SK-N-SH treated with all-trans-retinoic acid at 6 μM for 48 hours (cell line): Measurements from ENCODE around the gene BLOC1S4.

ENCODE experiments used
- ATAC-seq: fragments of 200-7000 bp; cut with Tn5 transposase; 3 replicates; pipeline ENCODE4 v1.9.1; 2020; ENCODE audit warnings: mild to moderate bottlenecking, moderate library complexity
- ARNTL ChIP-seq: fragments of 450-650 bp; formaldehyde crosslinking; IDR thresholded peaks from 2 replicates; pipeline ENCODE4 v1.5.0; 2020; ENCODE audit warnings: low read depth, mild to moderate bottlenecking, moderate library complexity, borderline replicate concordance
- BACH2 ChIP-seq: fragments of 250-450 bp; sonication (Bioruptor Pico); IDR thresholded peaks from 2 replicates; pipeline ENCODE4 v1.9.0; 2021; ENCODE audit warnings: mild to moderate bottlenecking, borderline replicate concordance
- CREB5 ChIP-seq: fragments of 250-450 bp; sonication (Bioruptor Pico); IDR thresholded peaks from 2 replicates; pipeline ENCODE4 v1.5.1; 2020; ENCODE audit warnings: low read depth, mild to moderate bottlenecking, moderate library complexity
- CSDC2 ChIP-seq: fragments of 250-450 bp; sonication (Bioruptor Pico); IDR thresholded peaks from 2 replicates; pipeline ENCODE4 v1.5.0; 2020; ENCODE audit warnings: mild to moderate bottlenecking, moderate library complexity
- CSRNP3 ChIP-seq: fragments of 250-450 bp; sonication (Bioruptor Pico); IDR thresholded peaks from 2 replicates; pipeline ENCODE4 v1.5.1; 2021; ENCODE audit warnings: mild to moderate bottlenecking, moderate library complexity
- ESRRG ChIP-seq: fragments of 250-450 bp; sonication (Bioruptor Pico); IDR thresholded peaks from 2 replicates; pipeline ENCODE4 v1.6.1; 2021; ENCODE audit warnings: mild to moderate bottlenecking
- GLIS3 ChIP-seq: fragments of 250-450 bp; sonication (Bioruptor Pico); IDR thresholded peaks from 2 replicates; pipeline ENCODE4 v1.5.0; 2020; ENCODE audit warnings: mild to moderate bottlenecking, moderate library complexity
- ISL1 ChIP-seq: fragments of 250-450 bp; sonication (Bioruptor Pico); IDR thresholded peaks from 2 replicates; pipeline ENCODE4 v2.1.2; 2022; ENCODE audit warnings: mild to moderate bottlenecking, moderate library complexity
- OSR1 ChIP-seq: fragments of 250-450 bp; sonication (Bioruptor Pico); IDR thresholded peaks from 2 replicates; pipeline ENCODE4 v1.8.0; 2022; ENCODE audit warnings: moderate library complexity, mild to moderate bottlenecking, inconsistent platforms
- PATZ1 ChIP-seq: fragments of 250-450 bp; sonication (Bioruptor Pico); IDR thresholded peaks from 2 replicates; pipeline ENCODE4 v1.8.0; 2020; ENCODE audit warnings: mild to moderate bottlenecking, moderate library complexity, borderline replicate concordance
- POU6F1 ChIP-seq: fragments of 250-450 bp; sonication (Bioruptor Pico); IDR thresholded peaks from 2 replicates; pipeline ENCODE4 v1.8.0; 2021; ENCODE audit warnings: low read depth, mild to moderate bottlenecking, moderate library complexity, borderline replicate concordance
- PPARA ChIP-seq: fragments of 250-450 bp; sonication (Bioruptor Pico); IDR thresholded peaks from 2 replicates; pipeline ENCODE4 v1.5.0; 2020; ENCODE audit warnings: mild to moderate bottlenecking, borderline replicate concordance
- RARB ChIP-seq: fragments of 250-450 bp; sonication (Bioruptor Pico); IDR thresholded peaks from 2 replicates; pipeline ENCODE4 v1.8.0; 2021; ENCODE audit warnings: mild to moderate bottlenecking, moderate library complexity
- SNAI2 ChIP-seq: fragments of 250-450 bp; sonication (Bioruptor Pico); IDR thresholded peaks from 2 replicates; pipeline ENCODE4 v1.5.0; 2020; ENCODE audit warnings: mild to moderate bottlenecking, moderate library complexity
- TCF4 ChIP-seq: fragments of 250-450 bp; sonication (Bioruptor Pico); IDR thresholded peaks from 2 replicates; pipeline ENCODE4 v1.8.0; 2021; ENCODE audit warnings: mild to moderate bottlenecking, moderate library complexity, borderline replicate concordance
- TOX ChIP-seq: fragments of 250-450 bp; sonication (Bioruptor Pico); IDR thresholded peaks from 2 replicates; pipeline ENCODE4 v1.8.0; 2021; ENCODE audit warnings: mild to moderate bottlenecking, moderate library complexity, borderline replicate concordance
- TSHZ2 ChIP-seq: fragments of 250-450 bp; sonication (Bioruptor Pico); IDR thresholded peaks from 2 replicates; pipeline ENCODE4 v1.5.0; 2020; ENCODE audit warnings: mild to moderate bottlenecking, moderate library complexity
- ZC3H10 ChIP-seq: fragments of 250-450 bp; sonication (Bioruptor Pico); IDR thresholded peaks from 2 replicates; pipeline ENCODE4 v1.5.1; 2021; ENCODE audit warnings: mild to moderate bottlenecking, moderate library complexity
- ZFP3 ChIP-seq: fragments of 250-450 bp; sonication (Bioruptor Pico); IDR thresholded peaks from 2 replicates; pipeline ENCODE4 v1.5.0; 2020; ENCODE audit warnings: mild to moderate bottlenecking, moderate library complexity
- ZFP30 ChIP-seq: fragments of 450-650 bp; formaldehyde crosslinking; IDR thresholded peaks from 2 replicates; pipeline ENCODE4 v1.5.0; 2022; ENCODE audit warnings: mild to moderate bottlenecking, moderate library complexity
- ZNF70 ChIP-seq: fragments of 450-650 bp; formaldehyde crosslinking; IDR thresholded peaks from 2 replicates; pipeline ENCODE4 v1.5.0; 2020; ENCODE audit warnings: mild to moderate bottlenecking, moderate library complexity
- ZNF8 ChIP-seq: fragments of 450-650 bp; formaldehyde crosslinking; IDR thresholded peaks from 2 replicates; pipeline ENCODE4 v1.5.0; 2020; ENCODE audit warnings: mild to moderate bottlenecking, moderate library complexity

The BLOC1S4 gene

GRCh38 chr4:6733358-6734164 lies 17.6 kb downstream of the BLOC1S4 start:
- TF ChIP-seq ISL1 (CRISPR knock-in tag) = no peak
- TF ChIP-seq CSRNP3 = no peak
- TF ChIP-seq PPARA (CRISPR knock-in tag) = no peak
- no peak for TF ChIP-seq GLIS3 (CRISPR knock-in tag)
- no peak for TF ChIP-seq POU6F1 (CRISPR knock-in tag)
- no peak for TF ChIP-seq CREB5
- no peak for TF ChIP-seq ZFP30 (CRISPR knock-in tag)
- no peak for TF ChIP-seq TCF4 (CRISPR knock-in tag)
- no peak for TF ChIP-seq RARB (CRISPR knock-in tag)
- no peak for TF ChIP-seq PATZ1 (CRISPR knock-in tag)
- TF ChIP-seq, all 23 proteins: peak for 0
- ATAC-seq = no peak

GRCh38 chr4:6734165-6734786 lies 18.3 kb downstream of the BLOC1S4 start:
- ATAC-seq = no peak
- no peak for TF ChIP-seq SNAI2 (CRISPR knock-in tag)
- TF ChIP-seq ESRRG = no peak
- TF ChIP-seq ARNTL (CRISPR knock-in tag) = no peak
- TF ChIP-seq ZNF70 = no peak
- no peak for TF ChIP-seq RARB (CRISPR knock-in tag)
- TF ChIP-seq CSDC2 = no peak
- TF ChIP-seq ZFP30 (CRISPR knock-in tag) = no peak
- TF ChIP-seq ZC3H10 = no peak
- no peak for TF ChIP-seq GLIS3 (CRISPR knock-in tag)
- TF ChIP-seq TSHZ2 (CRISPR knock-in tag) = no peak
- no peak for TF ChIP-seq ISL1 (CRISPR knock-in tag)
- TF ChIP-seq OSR1 = no peak
- TF ChIP-seq BACH2 (CRISPR knock-in tag) = no peak

- ATAC-seq = no peak
- no peak for TF ChIP-seq CSRNP3
- TF ChIP-seq SNAI2 (CRISPR knock-in tag) = no peak
- TF ChIP-seq PPARA (CRISPR knock-in tag) = no peak
- no peak for TF ChIP-seq ZNF8 (CRISPR knock-in tag)
- no peak for TF ChIP-seq CREB5
- no peak for TF ChIP-seq BACH2 (CRISPR knock-in tag)
- TF ChIP-seq ZFP3 (CRISPR knock-in tag) = no peak
- TF ChIP-seq OSR1 = no peak
- TF ChIP-seq TOX (CRISPR knock-in tag) = no peak
- no peak for TF ChIP-seq TCF4 (CRISPR knock-in tag)
- no peak for TF ChIP-seq ZNF70
- TF ChIP-seq ZFP30 (CRISPR knock-in tag) = no peak
- no peak for TF ChIP-seq ZC3H10
These were observed 23.9 kb downstream of the BLOC1S4 start for GRCh38 chr4:6739920-6740319.
